NCI-H460 (cell line): Measurements from ENCODE around the gene CASKIN1. TPM values are rescaled to one million over a fixed set of nuclear protein-coding genes. Genes with fewer than 3 reads are reported as not detected.
"Not testable (repeated sequence)": the region's sequence is repeated elsewhere in the genome, so short reads cannot be mapped to it uniquely, and the experiment has no call there.

Source experiments
- DNase-seq: peaks from one replicate; pipeline ENCODE4 v3.0.0-alpha.2; 2016; ENCODE audit warnings: low read depth; ENCODE audit errors: extremely low read depth
- total RNA-seq: library from RNA; depleted of rRNA; stranded (reverse); fragments of >200 nt; shearing (Covaris generic); gene quantifications from 2 replicates; pipeline ENCODE4 v1.2.3, GENCODE V29; 2014

CASKIN1 gene
- total RNA-seq, 1 experiment from 2014 or later, result 0.50 TPM

GRCh38 chr16:2210386-2211365 is 14.3 kb upstream of the CASKIN1 start, which contains the start of gene BRICD5:
BRICD5 (minus strand) TSS chr16:2210863; CDS start chr16:2210833, 30 bp downstream.
- DNase-seq, result no peak

GRCh38 chr16:2210009-2210332 is 13.6 kb upstream of the CASKIN1 start:
- DNase-seq, result no peak

- DNase-seq, result no peak
These were observed 13.0 kb upstream of the CASKIN1 start for GRCh38 chr16:2209258-2210008.

- DNase-seq, result no peak
These were observed 12.4 kb upstream of the CASKIN1 start for GRCh38 chr16:2208772-2209171.

- DNase-seq, result no peak
These were observed 11.9 kb upstream of the CASKIN1 start for GRCh38 chr16:2208308-2208707.

- no peak for DNase-seq
These were observed 11.5 kb upstream of the CASKIN1 start for GRCh38 chr16:2207872-2208271.

GRCh38 chr16:2206780-2207433 is 10.5 kb upstream of the CASKIN1 start:
- no peak for DNase-seq

- DNase-seq, result no peak
These were observed 10.0 kb upstream of the CASKIN1 start for GRCh38 chr16:2206420-2206779.

GRCh38 chr16:2205967-2206313 is 9.5 kb upstream of the CASKIN1 start:
- DNase-seq, result no peak

GRCh38 chr16:2205104-2205966 is 8.9 kb upstream of the CASKIN1 start, which contains the start of gene MLST8:
MLST8 (plus strand) TSS chr16:2205454; CDS start chr16:2206086, 632 bp downstream.
- DNase-seq, result peak; percentile 80

- no peak for DNase-seq
These were observed 8.2 kb upstream of the CASKIN1 start for GRCh38 chr16:2204416-2205103.

- not testable (repeated sequence) for DNase-seq
These were observed 6.8 kb upstream of the CASKIN1 start for GRCh38 chr16:2203119-2203688.

GRCh38 chr16:2200313-2200712 is 3.9 kb upstream of the CASKIN1 start:
- no peak for DNase-seq

- no peak for DNase-seq
These were observed 3.3 kb upstream of the CASKIN1 start for GRCh38 chr16:2199621-2200139.

GRCh38 chr16:2199095-2199494 is 2.7 kb upstream of the CASKIN1 start:
- no peak for DNase-seq

- no peak for DNase-seq
These were observed 1.9 kb upstream of the CASKIN1 start for GRCh38 chr16:2198283-2198682.

- DNase-seq, result no peak
These were observed 1.4 kb upstream of the CASKIN1 start for GRCh38 chr16:2197765-2198164.

GRCh38 chr16:2196981-2197511 is 641 bp upstream of the CASKIN1 start:
- no peak for DNase-seq
